Fibroblast of the aortic adventitia (primary cell): ENCODE measurements around the gene LRP4. TPM values are rescaled to one million over a fixed set of nuclear protein-coding genes. Genes with fewer than 3 reads are reported as not detected.

ENCODE experiments used
- DNase-seq: peaks from one replicate; pipeline ENCODE4 v3.0.0-alpha.2; 2010; ENCODE audit warnings: low read depth
- H3K4me3 ChIP-seq: 2 replicates; pipeline ENCODE4 v1.5.1; 2011; ENCODE audit warnings: low read depth, mild to moderate bottlenecking, control low read depth, low read length, moderate library complexity
- CTCF ChIP-seq: IDR thresholded peaks from 2 replicates; pipeline ENCODE4 v1.5.1; 2011; ENCODE audit warnings: mild to moderate bottlenecking, low read length, control low read depth, inconsistent platforms; ENCODE audit not compliant: insufficient read depth
- total RNA-seq: library from RNA; depleted of rRNA; stranded (reverse); fragments of >200 nt; gene quantifications from 2 replicates; pipeline ENCODE4 v1.2.3, GENCODE V29; 2012; ENCODE audit warnings: low replicate concordance

Gene LRP4
- total RNA-seq, 1 donor = 9.7 TPM

GRCh38 chr11:46914363-46914762, 4.0 kb downstream of the LRP4 start:
- H3K4me3 ChIP-seq = no peak overlapping the region
- DNase-seq = peak; percentile 50

GRCh38 chr11:46913484-46913883, 4.9 kb downstream of the LRP4 start:
- DNase-seq = no peak
- no peak overlapping the region for H3K4me3 ChIP-seq
- TF ChIP-seq CTCF = no peak

More at GRCh38 chr11:46914363-46914762, 4.0 kb downstream of the LRP4 start:
- no peak for TF ChIP-seq CTCF

- DNase-seq = no peak
- no peak for TF ChIP-seq CTCF
- H3K4me3 ChIP-seq = no peak overlapping the region
Observed at GRCh38 chr11:46912526-46913150, 5.7 kb downstream of the LRP4 start.

GRCh38 chr11:46907606-46908005, 10.7 kb downstream of the LRP4 start:
- no peak for TF ChIP-seq CTCF
- no peak for DNase-seq
- H3K4me3 ChIP-seq = no peak overlapping the region

- TF ChIP-seq CTCF = no peak
- peak; percentile 41 for DNase-seq
- no peak overlapping the region for H3K4me3 ChIP-seq
Observed at GRCh38 chr11:46906609-46907041, 11.7 kb downstream of the LRP4 start.

- TF ChIP-seq CTCF = no peak
- H3K4me3 ChIP-seq = no peak overlapping the region
- no peak for DNase-seq
Observed at GRCh38 chr11:46905806-46906205, 12.5 kb downstream of the LRP4 start.

- no peak overlapping the region for H3K4me3 ChIP-seq
- DNase-seq = no peak
- TF ChIP-seq CTCF = no peak
Observed at GRCh38 chr11:46903846-46904245, 14.5 kb downstream of the LRP4 start.
